Activated CD8-positive, alpha-beta memory T cell treated with anti-CD3 and anti-CD28 coated beads, Interleukin-2, amount 50 U/mL, for 4 hours (primary cell): Measurements from ENCODE around the gene PLPPR2.
"Not testable (repeated sequence)": the region's sequence is repeated elsewhere in the genome, so short reads cannot be mapped to it uniquely, and the experiment has no call there.

Experiments used
- DNase-seq: peaks from one replicate; pipeline ENCODE4 v3.0.0-alpha.2; 2020

PLPPR2 gene

GRCh38 chr19:11373885-11374432 is 18.7 kb downstream of the PLPPR2 start:
- DNase-seq: no peak

DNA sequence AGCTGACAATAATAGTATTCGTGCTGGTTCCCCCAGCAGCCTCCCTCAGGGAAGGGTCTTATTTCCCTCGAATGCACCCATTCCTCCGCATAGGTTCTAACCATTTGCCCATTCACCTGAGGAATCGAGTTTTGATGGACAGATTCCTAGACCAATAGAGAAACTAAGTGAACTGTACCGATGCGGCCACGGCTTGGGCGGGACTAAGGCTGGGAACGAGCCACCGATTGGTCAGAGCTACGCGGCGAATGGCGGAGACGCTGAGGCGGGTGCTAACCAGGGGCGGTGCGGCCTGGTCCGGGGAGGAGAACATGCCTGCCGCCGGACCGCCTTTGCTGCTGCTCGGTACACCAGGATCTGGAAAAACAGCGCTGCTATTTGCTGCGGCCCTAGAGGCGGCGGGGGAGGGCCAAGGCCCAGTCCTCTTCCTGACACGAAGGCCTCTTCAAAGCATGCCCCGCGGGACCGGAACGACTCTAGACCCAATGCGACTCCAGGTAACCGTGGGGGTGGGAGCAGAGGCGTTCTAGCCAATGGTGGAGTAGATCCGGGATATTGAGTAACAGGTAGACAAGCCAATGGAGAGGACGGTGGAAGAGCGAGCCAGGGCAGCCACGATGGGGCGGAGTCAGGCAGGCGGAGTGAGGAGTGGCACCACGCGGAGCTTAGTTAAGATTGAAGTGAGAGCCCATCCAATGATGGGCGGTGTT is 19.4 kb downstream of the PLPPR2 start, which contains the start of gene SWSAP1:
SWSAP1 (plus strand) TSS at position 234 of the 710 bp plus-strand sequence; CDS start at position 249, 15 bp downstream.
- DNase-seq: peak; percentile 96

GRCh38 chr19:11375143-11375948 is 20.1 kb downstream of the PLPPR2 start:
- peak; percentile 56 for DNase-seq

GRCh38 chr19:11377237-11377636 is 22.0 kb downstream of the PLPPR2 start:
- no peak for DNase-seq

GRCh38 chr19:11377756-11378155 is 22.5 kb downstream of the PLPPR2 start:
- DNase-seq: no peak

DNA sequence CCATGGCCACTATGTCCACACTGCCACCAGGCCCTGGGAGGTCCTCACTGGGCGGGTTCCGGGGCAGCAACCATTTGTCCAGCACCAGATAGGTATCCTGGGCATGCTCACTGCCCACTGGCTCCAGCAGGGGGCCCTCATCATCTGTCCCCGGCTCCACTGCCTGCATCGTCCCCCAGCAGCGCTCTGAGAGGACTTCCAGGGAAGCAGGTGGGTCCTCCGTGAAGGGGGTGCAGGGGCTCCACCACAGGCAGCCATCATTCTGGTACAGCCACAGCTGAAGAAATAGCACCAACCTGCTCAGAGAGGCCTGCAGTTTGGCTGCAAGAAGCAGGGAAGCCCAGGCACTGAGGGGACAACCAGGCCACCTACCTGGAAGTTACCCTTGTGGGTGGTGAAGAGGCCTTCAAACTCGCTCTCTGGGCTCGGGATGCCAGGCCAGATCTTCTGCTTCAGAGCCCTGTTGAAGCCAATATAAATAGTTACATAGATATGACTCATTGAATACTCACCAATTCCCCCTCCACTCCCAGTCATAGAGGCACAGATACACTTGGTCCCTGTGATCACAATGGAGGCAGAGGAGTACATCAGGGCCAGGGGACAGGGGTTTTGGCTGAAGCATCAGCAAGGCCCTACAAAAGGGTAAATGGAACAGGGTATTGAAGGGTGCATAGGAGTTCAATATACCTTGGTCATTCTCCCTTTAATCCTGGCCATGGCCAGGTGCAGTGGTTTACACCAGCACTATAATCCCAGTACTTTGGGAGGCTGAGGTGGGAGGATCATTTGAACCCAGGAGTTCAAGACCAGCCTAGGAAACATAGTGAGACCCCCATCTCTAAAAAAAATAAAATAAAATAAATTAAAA is 23.3 kb downstream of the PLPPR2 start:
- no peak for DNase-seq

DNA sequence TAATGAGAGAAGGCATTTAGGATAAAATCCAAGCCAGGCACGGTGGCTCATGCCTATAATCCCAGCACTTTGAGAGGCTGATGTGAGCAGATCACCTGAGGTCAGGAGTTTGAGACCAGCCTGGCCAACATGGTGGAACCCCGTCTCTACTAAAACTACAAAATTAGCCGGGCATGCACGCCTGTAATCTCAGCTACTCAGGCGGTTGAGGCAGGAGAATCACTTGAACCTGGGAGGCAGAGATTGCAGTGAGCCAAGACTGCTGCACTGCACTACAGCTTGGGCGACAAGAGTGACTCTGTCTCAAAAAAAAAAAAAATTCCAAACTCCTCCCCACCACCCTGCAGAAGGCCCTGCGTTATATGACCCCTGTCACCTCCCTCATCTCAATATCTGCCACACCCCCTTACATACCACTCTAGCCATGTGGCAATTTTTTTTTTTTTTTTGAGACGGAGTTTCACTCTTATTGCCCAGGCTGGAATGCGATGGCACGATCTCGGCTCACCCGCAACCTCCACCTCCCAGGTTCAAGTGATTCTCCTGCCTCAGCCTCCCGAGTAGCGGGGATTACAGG is 24.1 kb downstream of the PLPPR2 start:
- DNase-seq: not testable (repeated sequence)

GRCh38 chr19:11379857-11380350 is 24.7 kb downstream of the PLPPR2 start:
- no peak for DNase-seq

DNA sequence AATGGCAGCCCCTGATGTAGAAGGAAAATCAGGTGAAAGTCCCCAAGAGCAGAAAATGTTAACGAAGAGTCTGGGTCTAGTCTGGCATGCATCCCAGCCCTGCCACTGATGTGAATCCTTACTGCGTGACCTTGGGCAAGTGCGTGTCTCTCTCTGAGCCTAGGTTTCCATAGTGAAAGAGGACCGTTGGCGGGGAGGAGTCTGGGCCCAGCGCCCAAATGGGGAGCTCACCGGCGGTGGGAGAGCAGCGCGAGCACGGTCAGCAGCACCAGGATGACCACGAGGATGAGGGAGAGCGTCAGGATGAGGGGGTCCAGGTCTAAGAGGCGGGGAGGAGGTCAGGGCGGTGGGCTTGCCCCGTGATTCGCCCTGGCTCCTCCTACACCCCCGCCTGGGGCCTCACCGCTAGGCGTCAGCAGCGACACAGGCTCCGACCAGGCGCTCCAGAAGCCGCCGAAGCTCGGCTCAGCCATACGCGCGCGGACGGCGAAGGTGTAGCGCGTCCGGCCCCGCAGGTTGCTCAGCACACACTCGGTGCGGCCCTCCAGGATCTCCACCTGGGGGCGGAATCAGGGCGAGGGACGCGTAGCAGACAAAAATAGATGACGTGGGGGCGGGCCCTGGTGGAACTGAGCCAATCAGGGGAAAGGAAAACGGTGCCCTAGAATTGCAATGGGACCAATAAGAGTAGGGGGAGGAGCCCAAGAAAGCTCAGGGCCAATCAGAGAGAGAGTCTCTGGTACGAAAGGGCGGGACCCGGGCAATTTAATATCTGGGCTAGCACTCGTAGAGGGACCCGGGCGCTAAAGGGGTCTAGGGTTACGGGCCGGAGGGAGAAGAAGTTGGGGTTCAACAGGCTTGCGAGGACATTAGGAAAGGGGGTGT is 25.7 kb downstream of the PLPPR2 start:
- DNase-seq: peak; percentile 94

DNA sequence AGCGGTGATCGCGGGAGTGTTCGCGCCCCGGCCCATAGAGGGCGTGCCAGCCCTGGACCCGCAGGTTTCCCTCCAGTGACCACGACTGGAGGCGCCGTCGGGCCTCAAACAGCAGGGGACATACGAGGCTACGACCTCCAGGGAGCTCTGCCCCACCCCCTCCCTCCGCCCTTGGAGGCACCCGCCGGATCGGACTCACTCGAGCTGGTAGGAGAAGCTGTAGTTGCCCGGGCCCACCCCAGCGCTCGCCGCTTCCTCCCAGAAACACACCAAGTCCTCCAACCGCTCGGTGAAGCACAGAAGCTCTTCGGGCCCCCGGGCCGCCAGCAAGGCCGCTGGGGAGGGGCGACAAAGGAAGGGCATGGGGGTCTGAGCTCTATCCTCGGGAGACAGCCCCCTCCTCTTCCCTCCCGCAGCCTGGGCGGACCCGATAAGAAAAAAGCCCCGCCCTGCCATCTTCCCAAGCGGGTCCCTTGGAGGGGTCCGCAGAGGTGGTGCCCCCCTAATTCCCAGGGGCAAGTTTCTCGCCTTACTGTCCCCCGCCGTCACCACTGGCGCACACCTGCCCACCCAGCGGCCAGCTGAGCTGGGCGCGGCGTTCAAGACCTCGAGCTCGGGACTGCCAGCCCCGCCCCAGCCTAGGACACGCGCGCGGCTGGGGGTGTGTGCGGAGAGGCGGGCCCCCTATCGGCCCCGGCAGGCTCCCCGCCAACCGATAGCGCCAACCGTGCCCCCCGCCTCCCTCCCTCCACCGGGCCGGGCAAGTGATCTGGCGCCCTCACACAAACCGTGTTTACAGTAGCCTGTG is 27.9 kb downstream of the PLPPR2 start:
- peak; percentile 40 for DNase-seq

GRCh38 chr19:11383706-11384048 is 28.4 kb downstream of the PLPPR2 start:
- DNase-seq: no peak

- no peak for DNase-seq
Measured at GRCh38 chr19:11384778-11385129, 29.5 kb downstream of the PLPPR2 start.

GRCh38 chr19:11387162-11388034 is 32.2 kb downstream of the PLPPR2 start:
- DNase-seq: no peak

GRCh38 chr19:11390359-11390758 is 35.1 kb downstream of the PLPPR2 start:
- no peak for DNase-seq

- no peak for DNase-seq
Measured at GRCh38 chr19:11390933-11391680, 35.9 kb downstream of the PLPPR2 start.

DNA sequence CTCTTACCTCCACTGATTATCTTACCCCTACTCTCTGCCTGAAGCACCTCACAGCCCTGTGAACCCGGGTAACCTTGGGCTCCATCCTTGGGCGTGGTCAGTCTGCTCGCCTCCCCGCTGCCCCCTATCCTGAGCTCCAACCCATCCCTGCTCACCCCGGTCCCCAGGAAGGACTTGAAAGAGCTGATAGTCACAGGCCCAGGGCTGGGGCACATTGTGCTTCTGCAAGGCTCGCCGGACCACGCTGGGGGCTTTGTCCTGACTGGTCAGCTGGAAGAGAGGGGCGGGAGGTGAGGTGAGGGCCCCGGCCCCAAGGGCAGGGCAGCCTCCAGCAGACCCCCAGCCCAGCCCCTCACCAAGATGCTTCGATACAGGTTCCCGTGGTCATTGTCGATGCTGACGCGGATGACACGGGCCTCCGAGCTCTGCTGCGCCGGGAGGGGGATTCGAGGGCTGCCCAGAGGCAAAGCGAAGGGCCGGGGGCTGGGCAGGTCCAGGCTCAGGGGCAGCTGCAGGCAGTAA is 41.9 kb downstream of the PLPPR2 start:
- no peak for DNase-seq

DNA sequence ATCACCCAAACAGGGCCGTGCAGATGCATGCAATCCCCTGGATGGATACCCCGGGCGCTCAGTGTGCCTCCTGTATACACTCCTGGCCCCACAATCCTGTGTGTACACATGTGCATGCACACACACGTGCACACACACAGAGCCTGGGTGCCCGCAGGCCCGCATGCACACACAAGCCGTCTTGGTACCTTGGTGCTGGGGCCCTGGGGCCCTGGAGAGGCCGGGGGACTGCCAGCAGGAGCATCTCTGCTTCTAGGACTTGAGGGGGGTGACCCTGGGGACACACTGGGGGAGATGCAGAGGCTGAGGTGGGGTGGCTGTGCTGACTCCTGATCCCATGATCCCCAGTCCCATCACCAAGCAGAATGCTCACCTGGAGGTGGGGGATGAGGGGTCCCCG is 44.4 kb downstream of the PLPPR2 start:
- no peak for DNase-seq

GRCh38 chr19:11400798-11401197 is 45.6 kb downstream of the PLPPR2 start:
- DNase-seq: no peak
